Measurements from ENCODE around the gene BOLA2B.
"Not testable (repeated sequence)": the region's sequence is repeated elsewhere in the genome, so short reads cannot be mapped to it uniquely, and the experiment has no call there.

Gene BOLA2B

DNA sequence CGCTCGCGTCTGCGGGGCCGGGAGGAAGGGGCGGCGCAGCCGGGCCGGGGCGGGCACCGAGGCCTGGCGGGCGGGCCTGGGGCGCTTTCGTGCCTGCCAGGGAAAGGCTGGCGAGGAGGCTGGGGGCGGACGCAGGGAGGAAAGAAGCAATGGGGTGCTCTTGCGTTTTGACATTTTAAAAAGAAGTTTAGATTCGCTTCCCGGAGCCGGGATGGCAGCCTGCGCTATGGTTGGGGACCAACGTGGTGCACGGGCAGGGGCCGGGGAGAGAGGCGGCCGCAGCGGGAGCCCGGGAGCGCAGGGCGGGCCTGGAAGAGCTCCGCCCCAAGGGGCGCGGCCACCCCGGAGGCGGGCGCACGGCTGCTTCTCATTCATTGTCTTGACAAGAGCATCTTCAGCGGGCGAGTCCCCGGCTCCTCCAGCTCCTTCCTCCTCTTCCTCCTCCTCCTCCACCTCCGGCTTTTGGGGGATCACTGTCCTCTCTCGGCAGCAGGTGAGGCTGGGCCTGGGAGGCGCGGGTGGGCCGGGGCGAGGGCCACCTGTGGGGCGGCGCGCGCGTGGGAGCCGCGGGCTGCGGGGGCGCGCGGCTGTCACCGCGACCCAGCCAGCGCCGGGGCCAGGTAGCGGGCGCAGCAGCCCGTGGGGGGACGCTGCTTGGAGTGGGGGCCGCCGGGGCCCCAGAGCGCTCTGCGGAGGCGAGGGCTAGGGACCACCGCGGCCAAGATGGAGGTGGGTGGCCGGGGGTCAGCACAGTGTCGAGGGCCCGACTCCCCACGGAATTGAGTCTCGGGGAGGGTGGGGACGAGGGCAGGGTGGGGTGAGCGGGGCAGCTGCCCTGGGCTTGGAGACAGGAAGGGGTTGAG lies 10.0 kb downstream of the BOLA2B start, which contains the start of gene CORO1A:
Gene CORO1A (plus strand): TSS at position 370 of the 863 bp plus-strand sequence. CDS start 1,608 bp downstream, outside the sequence.
- Histone ChIP-seq H3K4me3 (ENCODE audit: severe bottlenecking) (peak within 1 kb of the TSS; percentile 47), H3K36me3 (ENCODE audit: low read depth) (peaks cover 6% of the 10 kb centered on the region), H3K27ac (ENCODE audit: poor library complexity, severe bottlenecking) (peak within 1 kb of the TSS; percentile 11), H3K27me3 (ENCODE audit: insufficient read depth, poor library complexity, severe bottlenecking) (no peaks in the 10 kb centered on the region), H3K9me3 (ENCODE audit: severe bottlenecking) (no peaks in the 10 kb centered on the region), H3K4me1 (ENCODE audit: insufficient read depth, poor library complexity, severe bottlenecking) (no peaks in the 10 kb centered on the region)
- DNase-seq (ENCODE audit: low spot score), result peak; percentile 81
- TF ChIP-seq, protein P1, sequence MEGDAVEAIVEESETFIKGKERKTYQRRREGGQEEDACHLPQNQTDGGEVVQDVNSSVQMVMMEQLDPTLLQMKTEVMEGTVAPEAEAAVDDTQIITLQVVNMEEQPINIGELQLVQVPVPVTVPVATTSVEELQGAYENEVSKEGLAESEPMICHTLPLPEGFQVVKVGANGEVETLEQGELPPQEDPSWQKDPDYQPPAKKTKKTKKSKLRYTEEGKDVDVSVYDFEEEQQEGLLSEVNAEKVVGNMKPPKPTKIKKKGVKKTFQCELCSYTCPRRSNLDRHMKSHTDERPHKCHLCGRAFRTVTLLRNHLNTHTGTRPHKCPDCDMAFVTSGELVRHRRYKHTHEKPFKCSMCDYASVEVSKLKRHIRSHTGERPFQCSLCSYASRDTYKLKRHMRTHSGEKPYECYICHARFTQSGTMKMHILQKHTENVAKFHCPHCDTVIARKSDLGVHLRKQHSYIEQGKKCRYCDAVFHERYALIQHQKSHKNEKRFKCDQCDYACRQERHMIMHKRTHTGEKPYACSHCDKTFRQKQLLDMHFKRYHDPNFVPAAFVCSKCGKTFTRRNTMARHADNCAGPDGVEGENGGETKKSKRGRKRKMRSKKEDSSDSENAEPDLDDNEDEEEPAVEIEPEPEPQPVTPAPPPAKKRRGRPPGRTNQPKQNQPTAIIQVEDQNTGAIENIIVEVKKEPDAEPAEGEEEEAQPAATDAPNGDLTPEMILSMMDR (IDR thresholded peaks at IDR 0.05; ENCODE audit: poor library complexity, severe bottlenecking), result no peak
- peak; percentile 89 for ATAC-seq (ENCODE audit: low read depth)

DNA sequence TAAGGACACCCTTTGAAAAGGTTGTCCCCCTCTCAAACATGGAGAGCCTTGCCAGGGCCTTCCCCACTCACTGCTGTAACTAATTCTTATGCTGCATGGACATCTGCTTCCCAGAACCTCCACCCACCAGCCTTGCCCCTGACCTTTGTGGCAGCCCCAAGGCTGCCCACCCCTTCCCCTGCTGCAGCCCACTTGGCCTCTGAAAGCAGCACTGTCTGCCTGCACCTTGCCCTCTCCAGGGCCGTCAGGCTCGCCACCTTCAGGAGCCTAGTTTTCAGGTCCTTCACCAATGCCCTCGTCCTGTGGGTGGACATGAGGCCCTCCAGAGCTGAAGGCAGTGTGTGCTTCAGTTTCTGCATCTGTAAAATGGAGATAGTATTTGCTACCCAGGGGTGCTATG lies 12.7 kb downstream of the BOLA2B start:
- TF ChIP-seq, protein P1 (IDR thresholded peaks at IDR 0.05; ENCODE audit: poor library complexity, severe bottlenecking), result no peak
- H3K4me3 ChIP-seq (ENCODE audit: severe bottlenecking), result no peak overlapping the region
- H3K4me1 ChIP-seq (ENCODE audit: insufficient read depth, poor library complexity, severe bottlenecking), result no peaks in the 10 kb centered on the region
- H3K9me3 ChIP-seq (ENCODE audit: severe bottlenecking), result no peaks in the 10 kb centered on the region
- DNase-seq (ENCODE audit: low spot score) (no peak), ATAC-seq (ENCODE audit: low read depth) (no peak)
- H3K27me3 ChIP-seq (ENCODE audit: insufficient read depth, poor library complexity, severe bottlenecking), result no peaks in the 10 kb centered on the region
- H3K27ac ChIP-seq (ENCODE audit: poor library complexity, severe bottlenecking), result no peak overlapping the region
- H3K36me3 ChIP-seq (ENCODE audit: low read depth), result no peaks in the 10 kb centered on the region

GRCh38 chr16:30179931-30180330 lies 13.5 kb downstream of the BOLA2B start:
- no peaks in the 10 kb centered on the region for H3K27me3 ChIP-seq (ENCODE audit: insufficient read depth, poor library complexity, severe bottlenecking)
- TF ChIP-seq, protein P1 (IDR thresholded peaks at IDR 0.05; ENCODE audit: poor library complexity, severe bottlenecking), result no peak
- no peak for ATAC-seq (ENCODE audit: low read depth)
- no peak for DNase-seq (ENCODE audit: low spot score)
- no peak overlapping the region for H3K27ac ChIP-seq (ENCODE audit: poor library complexity, severe bottlenecking)
- H3K9me3 ChIP-seq (ENCODE audit: severe bottlenecking), result no peaks in the 10 kb centered on the region
- H3K4me1 ChIP-seq (ENCODE audit: insufficient read depth, poor library complexity, severe bottlenecking), result no peaks in the 10 kb centered on the region
- H3K4me3 ChIP-seq (ENCODE audit: severe bottlenecking), result no peak overlapping the region
- H3K36me3 ChIP-seq (ENCODE audit: low read depth), result no peaks in the 10 kb centered on the region

DNA sequence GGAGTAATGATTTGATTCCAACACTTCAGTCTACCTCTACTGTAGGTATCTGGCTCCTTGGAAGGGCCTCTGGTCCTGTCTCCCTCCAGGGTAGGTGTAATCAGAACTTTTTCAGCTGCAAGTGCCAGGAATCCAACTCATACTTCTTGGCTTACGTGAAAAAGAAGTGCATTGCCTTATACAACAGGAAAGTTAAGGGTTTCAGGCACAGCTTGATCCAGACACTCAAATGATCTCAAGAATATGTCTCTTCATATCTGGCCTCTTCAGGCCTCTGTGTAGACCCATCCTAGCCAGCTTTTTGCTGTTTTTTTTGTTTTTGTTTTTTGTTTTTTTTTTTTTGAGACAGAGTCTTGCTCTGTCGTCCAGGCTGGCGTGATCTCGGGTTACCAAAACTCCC lies 14.3 kb downstream of the BOLA2B start:
- Histone ChIP-seq H3K36me3 (ENCODE audit: low read depth) (no peaks in the 10 kb centered on the region), H3K9me3 (ENCODE audit: severe bottlenecking) (no peaks in the 10 kb centered on the region), H3K4me1 (ENCODE audit: insufficient read depth, poor library complexity, severe bottlenecking) (no peaks in the 10 kb centered on the region), H3K27ac (ENCODE audit: poor library complexity, severe bottlenecking) (no peak overlapping the region), H3K4me3 (ENCODE audit: severe bottlenecking) (no peak overlapping the region), H3K27me3 (ENCODE audit: insufficient read depth, poor library complexity, severe bottlenecking) (no peaks in the 10 kb centered on the region)
- TF ChIP-seq, protein P1 (IDR thresholded peaks at IDR 0.05; ENCODE audit: poor library complexity, severe bottlenecking), result no peak
- DNase-seq (ENCODE audit: low spot score) (no peak), ATAC-seq (ENCODE audit: low read depth) (no peak)

DNA sequence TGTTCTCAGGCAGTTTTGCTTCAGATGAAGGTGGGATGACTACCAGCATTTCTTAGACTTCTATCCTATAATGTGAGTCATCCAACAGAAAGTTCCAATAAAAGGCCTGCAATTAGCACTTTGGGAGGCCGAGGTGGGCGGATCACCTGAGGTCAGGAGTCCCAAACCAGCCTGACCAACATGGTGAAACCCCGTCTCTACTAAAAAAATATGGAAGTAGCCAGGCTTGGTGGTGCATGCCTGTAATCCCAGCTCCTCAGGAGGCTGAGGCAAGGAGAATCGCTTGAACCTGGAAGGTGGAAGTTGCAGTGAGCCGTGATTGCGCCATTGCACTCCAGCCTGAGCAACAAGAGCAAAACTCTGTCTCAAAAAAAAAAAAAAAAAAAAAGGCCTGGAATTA lies 16.6 kb downstream of the BOLA2B start:
- not testable (repeated sequence) for H3K4me1 ChIP-seq (ENCODE audit: insufficient read depth, poor library complexity, severe bottlenecking); H3K27ac ChIP-seq (ENCODE audit: poor library complexity, severe bottlenecking); H3K9me3 ChIP-seq (ENCODE audit: severe bottlenecking); ATAC-seq (ENCODE audit: low read depth); DNase-seq (ENCODE audit: low spot score); H3K4me3 ChIP-seq (ENCODE audit: severe bottlenecking); H3K27me3 ChIP-seq (ENCODE audit: insufficient read depth, poor library complexity, severe bottlenecking); H3K36me3 ChIP-seq (ENCODE audit: low read depth)
